GM12892 (cell line): ENCODE measurements around the gene LAT.
"Not testable (repeated sequence)": the region's sequence is repeated elsewhere in the genome, so short reads cannot be mapped to it uniquely, and the experiment has no call there.

Experiments used
- POLR2A ChIP-seq: IDR thresholded peaks from 2 replicates; pipeline ENCODE4 v1.6.1; 2011; ENCODE audit warnings: low read depth, low read length, control low read depth
- POLR2AphosphoS5 ChIP-seq: IDR thresholded peaks from 2 replicates; pipeline ENCODE4 v1.6.1; 2011; ENCODE audit warnings: low read depth, low read length, control low read depth
- TAF1 ChIP-seq: IDR thresholded peaks from 2 replicates; pipeline ENCODE4 v1.6.1; 2011; ENCODE audit warnings: low read depth, mild to moderate bottlenecking, control low read depth, low read length, borderline replicate concordance

- not testable (repeated sequence) for TF ChIP-seq TAF1, POLR2A, POLR2AphosphoS5
Observed at GRCh38 chr16:28969696-28970095, 15.2 kb upstream of the LAT start.
